ENCODE measurements around the gene DCHS2.

The DCHS2 gene

GRCh38 chr4:154332681-154333421, 158.7 kb downstream of the DCHS2 start:
- H3K4me3 ChIP-seq (ENCODE audit: low read length): peak overlapping the region; percentile 11
- TF ChIP-seq CTCF (IDR thresholded peaks at IDR 0.05; ENCODE audit: insufficient read depth, low read depth, low read length, missing control alignments): no peak
- peak; percentile 21 for DNase-seq (ENCODE audit: low read depth)

DNA sequence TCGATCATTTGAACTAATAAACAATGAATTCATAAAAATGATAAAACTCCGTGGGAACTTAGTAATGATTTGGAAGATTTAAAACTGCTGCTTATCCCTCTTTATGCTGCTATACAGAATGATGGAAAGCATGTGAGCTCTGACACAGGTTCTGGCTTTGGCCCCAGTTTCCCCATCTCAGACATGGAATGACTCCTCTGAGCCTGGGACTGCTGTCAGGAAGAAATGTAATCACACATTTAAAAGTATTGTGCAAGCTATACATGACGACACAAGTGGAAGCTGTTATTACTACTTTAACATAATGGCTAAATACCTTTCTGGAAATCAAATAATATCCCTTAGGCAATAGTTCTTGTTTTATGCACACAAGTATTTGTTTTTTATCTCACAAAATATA, 161.7 kb downstream of the DCHS2 start:
- no peak overlapping the region for H3K4me3 ChIP-seq (ENCODE audit: low read length)
- no peak for TF ChIP-seq CTCF (IDR thresholded peaks at IDR 0.05; ENCODE audit: insufficient read depth, low read depth, low read length, missing control alignments)
- peak; percentile 86 for DNase-seq (ENCODE audit: low read depth)

DNA sequence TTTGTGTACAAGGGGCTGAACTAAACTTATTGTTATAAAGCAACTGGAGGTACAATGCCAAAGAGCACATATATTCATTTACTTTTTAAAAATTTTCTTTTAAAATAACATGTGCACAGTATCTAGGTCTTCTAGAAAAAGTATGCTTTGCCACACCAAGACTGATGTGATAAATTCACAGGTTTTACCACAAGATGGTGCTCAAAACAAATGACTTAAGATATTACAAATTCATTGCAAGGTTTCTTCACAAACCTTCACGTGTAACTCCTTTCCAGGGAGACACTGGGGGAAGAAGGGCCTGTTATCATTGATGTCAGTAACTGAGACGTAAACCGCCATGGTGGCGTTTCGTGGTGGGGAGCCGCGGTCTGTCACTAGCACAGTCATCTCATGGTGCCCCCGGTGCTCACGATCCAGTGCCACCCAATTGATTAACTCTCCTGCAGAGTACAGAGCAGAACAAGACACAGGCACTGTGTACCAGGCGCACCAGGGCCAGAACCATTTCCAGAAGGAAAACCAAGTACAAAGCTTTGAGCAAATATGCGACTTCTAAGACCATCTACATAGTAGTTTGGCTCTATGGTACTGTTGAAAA, 162.2 kb downstream of the DCHS2 start:
- peak; percentile 31 for TF ChIP-seq CTCF (IDR thresholded peaks at IDR 0.05; ENCODE audit: insufficient read depth, low read depth, low read length, missing control alignments)
- DNase-seq (ENCODE audit: low read depth): peak; percentile 51
- H3K4me3 ChIP-seq (ENCODE audit: low read length): no peak overlapping the region

GRCh38 chr4:154328030-154328429, 163.6 kb downstream of the DCHS2 start:
- no peak for DNase-seq (ENCODE audit: low read depth)
- TF ChIP-seq CTCF (IDR thresholded peaks at IDR 0.05; ENCODE audit: insufficient read depth, low read depth, low read length, missing control alignments): no peak
- no peak overlapping the region for H3K4me3 ChIP-seq (ENCODE audit: low read length)

GRCh38 chr4:154320521-154320920, 171.1 kb downstream of the DCHS2 start:
- TF ChIP-seq CTCF (IDR thresholded peaks at IDR 0.05; ENCODE audit: insufficient read depth, low read depth, low read length, missing control alignments): no peak
- no peak overlapping the region for H3K4me3 ChIP-seq (ENCODE audit: low read length)
- no peak for DNase-seq (ENCODE audit: low read depth)

- DNase-seq (ENCODE audit: low read depth): no peak
- no peak for TF ChIP-seq CTCF (IDR thresholded peaks at IDR 0.05; ENCODE audit: insufficient read depth, low read depth, low read length, missing control alignments)
- H3K4me3 ChIP-seq (ENCODE audit: low read length): no peak overlapping the region
Measured at GRCh38 chr4:154319736-154320135, 171.9 kb downstream of the DCHS2 start.
